Measurements from ENCODE around the gene NATD1.

The NATD1 gene

GRCh38 chr17:21289902-21290571, 36.8 kb upstream of the NATD1 start:
- peak in 1 of 2 experiments; percentile 48 for DNase-seq

GRCh38 chr17:21289175-21289901, 36.1 kb upstream of the NATD1 start:
- DNase-seq = no peak

DNA sequence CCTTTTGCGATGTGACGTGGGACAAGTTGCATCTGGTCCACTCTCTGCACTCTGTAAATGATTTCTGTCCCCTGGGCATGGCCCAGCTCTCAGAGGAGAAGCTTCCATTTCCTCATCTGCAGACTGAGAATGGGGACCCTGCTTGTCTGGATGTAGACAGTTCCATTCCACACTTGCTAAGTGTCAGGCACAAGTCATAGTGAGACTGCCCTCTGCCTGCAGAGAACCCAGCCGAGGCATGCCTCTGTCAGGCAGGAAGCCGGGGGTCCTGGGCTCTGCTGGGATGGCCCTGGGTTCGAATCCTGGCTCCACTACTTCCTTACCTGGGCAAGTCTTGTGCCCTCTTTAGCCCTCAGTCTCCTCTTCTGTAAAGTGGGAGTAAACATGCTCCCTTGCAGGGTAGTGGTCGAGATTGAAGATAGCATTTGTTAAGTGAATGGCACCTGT, 35.4 kb upstream of the NATD1 start:
- no peak for DNase-seq

- DNase-seq = no peak
Measured at GRCh38 chr17:21287703-21288449, 34.7 kb upstream of the NATD1 start.

DNA sequence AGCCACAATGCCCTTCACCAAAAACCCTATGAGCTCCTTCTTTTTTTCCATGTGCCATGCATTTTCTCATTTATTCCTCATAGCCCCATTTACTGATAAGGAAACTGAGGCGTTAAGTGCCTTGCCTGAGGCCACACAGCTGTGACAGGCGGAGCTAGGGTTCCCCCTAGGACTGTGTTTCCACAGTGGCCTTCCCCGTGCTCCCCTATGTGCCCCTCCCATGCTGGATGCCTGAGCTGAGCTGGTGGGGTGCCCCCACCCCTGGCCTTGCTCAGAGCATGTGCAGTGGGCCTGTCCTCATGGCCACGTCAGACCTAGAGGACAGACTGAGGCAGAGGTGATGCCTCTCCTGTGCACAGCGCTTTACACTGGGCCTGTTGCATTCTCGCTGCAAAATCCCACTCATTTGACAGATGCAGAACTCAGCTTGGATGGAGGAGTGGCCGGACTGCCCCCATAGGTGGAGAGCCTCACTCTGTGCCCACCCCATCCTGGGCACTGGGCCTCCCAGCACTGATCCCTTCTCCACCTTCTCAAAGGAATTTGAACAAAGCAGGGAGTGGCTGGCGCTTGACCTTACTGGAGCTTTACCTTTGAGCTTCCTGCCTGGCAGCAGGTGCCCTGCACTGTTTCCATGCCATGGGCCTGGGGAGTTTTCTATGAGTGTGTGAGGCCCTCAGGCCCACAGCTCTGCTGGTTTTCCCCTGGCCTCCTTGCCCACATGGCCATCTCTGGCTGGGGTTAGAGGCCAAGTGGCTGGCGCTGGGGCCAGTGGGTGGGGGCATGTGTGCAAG, 33.9 kb upstream of the NATD1 start:
- no peak for DNase-seq

DNA sequence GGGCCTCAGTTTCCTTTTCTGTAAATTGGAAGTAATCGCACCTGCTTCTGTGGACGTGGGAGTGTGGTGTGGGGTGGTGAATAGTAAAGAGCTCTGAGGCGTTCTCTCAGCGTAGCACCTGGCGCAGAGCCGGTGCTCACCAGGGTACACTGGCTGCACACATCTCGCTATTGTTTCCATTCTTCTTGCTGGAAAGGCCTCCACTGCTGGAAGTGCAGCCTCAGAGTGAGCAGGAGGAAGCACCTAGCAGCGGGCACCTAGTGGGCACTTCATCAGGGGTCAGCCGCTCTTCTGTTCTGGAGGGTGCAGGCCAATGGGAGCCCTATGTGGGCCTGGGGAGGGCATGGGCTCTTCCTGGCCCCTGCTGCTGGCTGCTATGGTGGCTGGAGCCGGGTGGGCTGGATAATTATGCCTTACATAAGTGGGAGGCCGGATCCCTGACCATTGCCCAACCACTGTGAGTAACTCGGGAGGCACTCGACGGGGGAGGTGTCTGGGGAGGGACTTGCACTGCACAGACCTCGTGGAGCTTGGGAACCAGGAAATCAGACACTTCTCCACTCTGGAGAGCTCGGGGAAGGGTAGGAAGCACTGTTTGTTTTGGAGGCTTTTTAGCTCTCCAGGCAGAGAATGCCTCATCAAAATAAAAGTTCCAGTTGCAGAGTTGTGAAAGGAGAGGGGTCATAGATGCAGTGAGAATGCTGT, 33.0 kb upstream of the NATD1 start:
- DNase-seq = no peak

GRCh38 chr17:21285164-21286065, 32.2 kb upstream of the NATD1 start:
- DNase-seq = no peak

- DNase-seq = peak; percentile 99 to 100
Measured at GRCh38 chr17:21284319-21285163, 31.3 kb upstream of the NATD1 start, which contains the start of gene MAP2K3. TSS of gene MAP2K3 (plus strand) at chr17:21284711. CDS start at chr17:21284921, 210 bp downstream.

DNA sequence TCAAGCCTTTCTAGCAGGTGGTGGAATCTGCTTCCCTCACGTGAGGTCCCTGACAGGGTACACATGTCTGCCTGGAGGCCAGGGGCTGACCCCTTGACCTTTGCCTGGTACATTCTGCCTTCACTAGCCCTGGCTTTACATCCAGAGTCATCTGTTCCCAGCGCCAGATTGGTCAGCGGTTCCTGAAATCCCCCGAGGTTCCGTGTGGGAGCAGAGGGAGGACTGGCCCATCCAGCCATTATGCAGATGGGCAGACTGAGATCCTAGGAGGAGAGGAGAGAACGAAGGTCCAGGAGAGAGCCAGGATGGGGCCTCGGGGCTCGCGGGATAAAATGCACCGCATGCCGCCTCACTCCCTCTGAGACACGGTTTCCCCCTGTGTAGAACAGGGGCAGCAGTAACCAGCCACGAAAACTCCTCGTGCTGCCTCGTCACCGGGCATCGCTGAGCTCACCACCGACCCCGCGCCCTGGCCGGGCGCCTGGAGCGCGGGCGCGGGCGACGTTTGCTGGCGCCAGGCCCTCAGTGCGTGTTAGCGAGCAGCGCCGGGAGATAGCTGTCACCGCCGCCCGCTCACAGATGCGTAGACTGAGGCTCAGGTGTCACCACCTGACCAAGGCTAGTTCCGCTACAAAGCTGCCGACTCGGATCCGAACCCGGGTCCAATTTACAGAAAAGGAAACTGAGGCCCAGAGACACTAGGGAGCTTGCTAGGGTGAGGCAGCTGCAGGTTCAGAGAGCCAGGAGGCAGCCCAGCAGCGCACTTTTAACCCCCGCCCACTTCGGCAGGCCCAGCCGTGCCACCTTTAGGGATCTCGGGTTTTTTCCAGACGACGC, 30.5 kb upstream of the NATD1 start:
- DNase-seq = no peak

- DNase-seq = no peak
Measured at GRCh38 chr17:21282850-21283249, 29.6 kb upstream of the NATD1 start.

GRCh38 chr17:21282231-21282630, 29.0 kb upstream of the NATD1 start:
- no peak for DNase-seq

- peak in 1 of 2 experiments; percentile 72 for DNase-seq
Measured at GRCh38 chr17:21280081-21280518, 26.9 kb upstream of the NATD1 start.

DNA sequence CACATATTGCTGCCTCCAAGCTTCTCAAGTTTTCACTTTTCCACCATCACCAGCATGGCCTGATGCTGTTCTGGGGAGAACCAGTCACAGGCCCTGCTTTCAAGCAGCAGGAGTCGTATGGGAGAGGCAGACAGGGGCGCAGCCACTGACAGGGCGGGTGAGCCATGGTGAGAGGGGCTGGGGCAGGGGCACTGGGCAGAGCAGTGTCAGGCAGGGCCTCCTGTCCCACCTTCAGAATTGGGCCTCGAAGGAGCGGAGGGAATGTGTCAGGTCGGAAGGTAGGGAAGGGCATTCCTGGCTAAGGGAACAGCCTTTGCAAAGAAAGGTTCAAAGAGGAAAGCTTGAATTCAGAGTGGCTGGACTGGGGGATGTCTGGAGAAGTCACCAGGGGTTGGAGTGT, 26.4 kb upstream of the NATD1 start:
- no peak for DNase-seq

DNA sequence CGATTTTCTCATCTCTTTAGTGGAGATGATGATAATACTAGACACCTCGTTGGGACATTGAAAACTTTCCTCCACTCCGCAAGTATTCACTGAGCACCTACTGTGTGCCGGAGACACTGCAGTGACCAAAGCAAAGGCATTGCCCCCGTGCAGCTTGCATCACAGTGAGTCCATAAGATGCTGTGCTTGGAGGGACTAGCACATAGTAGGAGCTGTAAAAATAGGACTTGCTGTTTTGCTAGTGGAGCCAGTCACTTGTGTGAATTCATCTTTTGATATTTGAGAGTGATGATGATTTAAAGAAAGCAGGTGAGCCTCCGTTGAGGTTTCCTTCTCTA, 26.0 kb upstream of the NATD1 start:
- DNase-seq = no peak

DNA sequence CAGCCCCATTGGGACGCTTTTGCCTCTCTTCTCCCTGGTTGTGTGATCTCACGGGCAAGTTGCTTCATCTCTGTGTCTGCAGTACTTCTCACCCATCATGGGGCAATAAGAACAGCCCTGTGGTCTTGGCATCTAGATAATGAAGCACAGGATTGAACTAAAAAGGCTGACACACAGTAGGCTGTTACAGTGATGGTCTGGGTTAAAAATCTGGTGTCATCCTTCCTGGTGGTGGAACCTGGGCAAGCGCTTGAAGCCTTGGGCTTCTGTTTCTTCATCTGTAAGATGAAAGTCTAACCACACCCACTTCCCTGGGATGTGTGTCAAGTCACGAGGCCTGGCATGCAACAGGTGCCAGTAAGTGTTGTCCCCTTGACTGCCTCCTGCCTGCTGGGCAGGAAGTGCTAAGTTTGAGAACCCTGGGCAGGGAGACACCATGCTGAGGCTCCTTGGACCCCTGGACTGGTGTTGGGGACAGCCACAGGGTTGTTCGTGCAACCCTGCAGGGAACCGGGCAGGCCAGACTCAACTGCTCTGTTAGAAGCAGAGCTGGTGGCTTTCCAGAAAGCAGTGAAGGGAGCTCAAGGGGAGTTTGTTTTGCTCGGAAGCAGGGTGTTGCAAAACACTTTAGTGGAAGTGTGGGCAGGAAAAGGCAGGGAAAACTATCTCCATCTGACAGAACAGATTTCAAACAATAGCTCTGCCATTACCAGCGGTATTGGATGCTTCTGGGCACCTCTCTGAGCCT, 25.4 kb upstream of the NATD1 start:
- no peak for DNase-seq

DNA sequence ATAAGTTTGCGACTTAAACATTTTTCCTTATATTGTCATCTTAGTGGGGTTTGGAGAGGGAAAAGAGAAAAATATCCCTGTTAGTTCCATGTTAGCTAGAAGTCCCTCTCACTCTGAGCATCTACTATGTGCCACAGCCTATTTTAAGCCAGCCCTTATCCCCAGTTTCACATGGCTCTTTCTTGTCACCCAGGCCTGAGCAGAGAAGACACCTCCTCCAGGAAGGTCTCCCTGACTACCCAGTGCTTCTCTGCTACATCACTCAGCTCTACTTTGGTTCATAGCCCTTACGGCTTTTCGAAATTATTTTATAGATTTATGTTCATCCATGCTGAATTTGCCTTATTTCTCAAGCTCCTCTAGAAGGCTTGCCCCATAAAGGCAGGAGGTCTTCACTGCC, 24.1 kb upstream of the NATD1 start:
- DNase-seq = no peak

DNA sequence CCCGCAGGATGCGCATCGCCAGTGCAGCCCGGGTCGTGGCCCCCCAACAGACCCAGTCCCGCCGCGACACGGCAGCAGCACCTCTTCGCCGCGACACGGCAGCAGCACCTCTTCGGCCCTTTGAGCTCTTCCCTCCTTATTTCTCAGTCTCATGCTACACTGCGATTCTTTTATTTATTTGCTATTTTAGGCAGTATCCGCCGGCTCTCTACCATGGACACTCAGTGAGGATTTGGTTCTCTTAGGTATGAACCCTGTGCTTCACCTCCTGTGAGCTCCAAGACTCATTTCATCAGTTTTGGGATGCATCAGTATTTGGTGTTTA, 23.0 kb upstream of the NATD1 start:
- DNase-seq = no peak

- peak; percentile 67 to 78 for DNase-seq
Measured at GRCh38 chr17:21275579-21276263, 22.5 kb upstream of the NATD1 start.
